Measurements from ENCODE around the gene HAUS8. TPM values are rescaled to one million over a fixed set of nuclear protein-coding genes. Genes with fewer than 3 reads are reported as not detected.

The HAUS8 gene
- polyA plus RNA-seq, 3 donors = 11.9 to 13.9 (median 12.5) TPM

DNA sequence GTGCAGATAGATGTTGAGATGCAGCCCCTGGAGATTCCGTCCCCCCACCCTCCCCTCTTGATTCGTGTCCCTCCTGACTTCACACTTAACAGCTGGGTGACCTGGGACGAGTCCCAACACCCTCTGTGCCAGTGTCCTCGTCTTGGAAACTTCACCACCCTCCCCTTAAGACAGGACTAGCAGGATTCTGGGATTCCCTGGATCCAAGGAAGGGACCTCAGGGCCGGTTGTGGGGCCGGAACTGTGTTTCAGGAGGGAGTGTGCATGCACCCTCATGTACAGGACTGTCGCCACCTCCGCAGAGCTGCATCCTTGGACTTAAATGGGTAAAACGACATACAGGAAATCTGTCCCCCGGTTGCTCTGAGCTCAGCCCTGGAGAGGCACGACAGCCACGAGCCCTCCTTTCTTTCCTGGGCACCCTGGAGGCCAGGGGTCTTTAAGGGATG lies 1.3 kb upstream of the HAUS8 start:
- DNase-seq (ENCODE audit: low read depth in 3 of 3, low spot score in 2 of 3) = no peak

GRCh38 chr19:17075864-17076542 lies 751 bp upstream of the HAUS8 start:
- DNase-seq (ENCODE audit: low read depth in 3 of 3, low spot score in 2 of 3) = no peak

DNA sequence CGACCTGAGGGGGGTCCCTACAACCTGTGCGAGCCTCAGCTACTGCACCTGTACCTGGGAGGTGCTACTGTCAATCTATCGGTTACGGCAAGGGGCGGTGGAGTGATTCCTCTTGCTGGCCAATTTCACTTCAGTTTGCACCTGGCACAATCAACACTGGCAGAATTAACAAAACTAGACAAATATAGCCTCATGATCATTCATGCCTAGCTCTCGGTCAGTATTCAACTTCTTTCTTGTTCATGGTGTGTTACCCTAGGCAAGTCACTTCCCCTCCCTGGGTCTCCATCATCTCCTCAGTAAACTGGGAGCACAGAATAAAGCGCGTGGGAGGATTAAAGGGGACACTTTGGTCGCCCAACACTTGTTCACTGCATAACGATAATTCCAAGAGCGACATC lies 618 bp downstream of the HAUS8 start:
- DNase-seq (ENCODE audit: low read depth in 3 of 3, low spot score in 2 of 3) = no peak

DNA sequence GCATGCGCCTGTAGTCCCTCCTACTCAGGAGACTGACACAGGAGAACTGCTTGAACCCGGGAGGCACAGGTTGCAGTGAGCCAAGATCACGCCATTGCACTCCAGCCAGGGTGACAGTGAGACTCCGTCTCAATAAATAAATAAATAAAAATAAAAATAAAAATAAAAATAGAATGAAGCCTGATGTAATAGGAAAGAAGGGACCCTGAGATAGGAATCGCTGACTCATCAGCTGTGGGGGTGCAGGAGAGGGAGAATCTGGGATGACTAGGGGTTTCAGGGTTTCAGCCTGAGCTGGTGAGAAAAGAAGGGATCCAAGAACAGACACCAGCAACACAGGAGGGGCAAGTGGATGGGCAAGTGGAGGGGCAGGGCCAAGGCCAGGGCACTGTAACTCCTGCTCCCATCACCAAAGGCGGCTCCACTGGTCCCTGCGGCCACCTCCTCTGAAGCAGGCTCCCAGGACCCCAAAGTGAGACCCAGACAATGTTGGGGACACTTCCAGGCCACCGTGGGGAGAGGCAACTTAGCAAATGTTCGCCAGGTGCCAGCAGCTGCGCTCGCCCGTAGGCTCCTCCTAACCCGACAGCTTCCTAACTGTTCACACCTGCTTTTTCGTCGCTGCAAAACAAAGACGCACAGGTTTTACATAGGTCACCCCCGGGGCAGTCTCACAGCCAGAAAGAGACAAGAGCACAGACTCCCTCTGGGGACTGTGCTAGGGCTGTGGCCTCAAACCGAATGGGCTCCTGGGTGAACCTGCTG lies 1.2 kb downstream of the HAUS8 start:
- DNase-seq (ENCODE audit: low read depth in 3 of 3, low spot score in 2 of 3) = no peak

- DNase-seq (ENCODE audit: low read depth in 3 of 3, low spot score in 2 of 3) = no peak
Observed at GRCh38 chr19:17070912-17071311, 4.3 kb downstream of the HAUS8 start.

- DNase-seq (ENCODE audit: low read depth in 3 of 3, low spot score in 2 of 3) = no peak
Observed at GRCh38 chr19:17070421-17070820, 4.8 kb downstream of the HAUS8 start.

GRCh38 chr19:17069193-17069592 lies 6.1 kb downstream of the HAUS8 start:
- no peak for DNase-seq (ENCODE audit: low read depth in 3 of 3, low spot score in 2 of 3)

- no peak for DNase-seq (ENCODE audit: low read depth in 3 of 3, low spot score in 2 of 3)
Observed at GRCh38 chr19:17063428-17063827, 11.8 kb downstream of the HAUS8 start.

DNA sequence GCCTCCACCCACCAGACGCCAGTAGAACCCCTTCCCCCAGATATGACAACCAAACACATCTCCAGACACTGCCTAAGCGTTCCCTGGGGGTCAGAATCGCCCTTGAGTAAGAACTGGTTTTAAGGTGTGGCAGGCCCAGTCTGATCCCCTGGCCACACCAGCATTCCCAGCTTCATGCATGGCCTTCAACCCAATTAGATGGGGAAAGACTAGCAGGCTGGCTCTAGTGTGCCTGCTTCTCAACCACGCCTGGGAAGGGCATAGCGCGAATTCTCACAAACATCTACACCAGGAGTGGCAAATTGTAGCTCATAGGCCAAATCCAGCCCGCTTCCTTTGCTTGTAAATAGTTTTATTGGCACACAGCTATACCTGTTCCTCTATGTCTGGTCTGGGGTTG lies 13.6 kb downstream of the HAUS8 start:
- no peak for DNase-seq (ENCODE audit: low read depth in 3 of 3, low spot score in 2 of 3)

DNA sequence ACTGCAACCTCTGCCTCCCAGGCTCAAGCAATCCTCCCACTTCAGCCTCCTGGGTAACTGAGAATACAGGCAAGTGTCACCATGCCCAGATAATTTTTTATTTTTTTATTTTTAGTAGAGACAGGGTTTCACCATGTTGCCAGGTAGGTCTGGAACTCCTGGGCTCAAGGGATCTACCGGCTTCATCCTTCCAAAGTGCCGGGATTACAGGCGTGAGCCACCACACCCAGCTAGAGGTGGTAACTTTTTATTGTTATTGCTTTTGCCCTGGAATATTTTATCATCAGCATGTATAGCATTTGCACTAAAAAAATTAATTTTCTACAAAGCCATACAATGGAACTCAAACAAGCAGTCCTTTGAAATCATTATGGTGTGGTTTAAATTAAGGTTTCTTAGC lies 14.0 kb downstream of the HAUS8 start:
- no peak for DNase-seq (ENCODE audit: low read depth in 3 of 3, low spot score in 2 of 3)

DNA sequence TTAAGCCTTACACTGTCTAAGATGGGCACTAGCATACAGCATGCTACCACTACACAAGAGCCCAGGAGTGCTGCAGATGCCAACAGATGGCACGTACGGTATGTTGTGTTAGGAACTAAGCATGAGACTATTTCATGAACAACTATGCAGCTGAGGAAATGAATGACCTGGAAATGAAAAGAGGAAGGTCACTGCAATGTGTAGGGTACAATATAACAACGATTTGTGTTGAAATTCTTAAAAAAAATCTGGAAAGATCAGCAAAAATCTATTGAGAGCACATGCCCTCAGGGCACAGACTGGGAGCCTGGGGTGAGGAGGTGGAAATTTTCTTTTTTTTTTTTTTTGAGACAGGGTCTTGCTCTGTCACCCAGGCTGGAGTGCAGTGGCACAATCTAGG lies 14.4 kb downstream of the HAUS8 start:
- no peak for DNase-seq (ENCODE audit: low read depth in 3 of 3, low spot score in 2 of 3)

- DNase-seq (ENCODE audit: low read depth in 3 of 3, low spot score in 2 of 3) = no peak
Observed at GRCh38 chr19:17058236-17058635, 17.0 kb downstream of the HAUS8 start.

GRCh38 chr19:17055636-17056035 lies 19.6 kb downstream of the HAUS8 start:
- no peak for DNase-seq (ENCODE audit: low read depth in 3 of 3, low spot score in 2 of 3)

DNA sequence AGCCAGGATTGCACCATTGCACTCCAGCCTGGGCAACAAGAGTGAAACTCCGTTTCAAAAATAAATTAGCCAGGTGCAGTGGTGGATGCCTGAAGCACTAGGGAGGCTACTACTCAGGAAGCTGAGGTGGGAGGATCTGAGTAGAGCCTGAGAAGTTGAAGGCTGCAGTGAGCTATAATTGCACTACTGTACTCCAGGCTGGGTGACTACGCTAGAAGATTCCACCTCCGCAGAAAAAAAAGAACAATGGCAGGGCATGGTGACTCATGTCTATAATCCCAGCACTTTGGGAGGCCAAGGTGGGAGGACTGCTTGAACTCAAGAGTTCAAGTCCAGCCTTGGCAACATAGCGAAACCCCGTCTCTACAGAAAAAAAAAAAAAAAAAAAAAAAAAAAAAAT lies 20.5 kb downstream of the HAUS8 start:
- DNase-seq (ENCODE audit: low read depth in 3 of 3, low spot score in 2 of 3) = no peak

DNA sequence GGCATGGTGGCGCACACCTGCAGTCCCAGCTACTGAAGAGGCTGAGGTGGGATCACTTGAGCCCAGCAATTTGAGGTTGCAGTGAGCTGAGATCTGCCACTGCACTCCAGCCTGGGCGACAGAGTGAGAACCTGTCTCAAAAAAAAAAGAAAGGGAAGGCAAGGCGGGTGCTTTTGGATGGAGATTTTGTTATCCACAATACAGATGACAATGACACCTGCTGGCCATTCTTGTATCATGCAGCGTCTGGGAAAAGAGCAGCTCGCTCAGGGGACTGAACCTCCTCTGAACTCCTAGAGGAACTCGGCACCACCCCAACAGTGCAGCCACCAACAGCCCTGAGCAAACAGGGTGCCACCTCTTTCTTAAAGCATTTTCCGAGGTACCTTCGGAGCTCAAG lies 22.8 kb downstream of the HAUS8 start:
- DNase-seq (ENCODE audit: low read depth in 3 of 3, low spot score in 2 of 3) = no peak

DNA sequence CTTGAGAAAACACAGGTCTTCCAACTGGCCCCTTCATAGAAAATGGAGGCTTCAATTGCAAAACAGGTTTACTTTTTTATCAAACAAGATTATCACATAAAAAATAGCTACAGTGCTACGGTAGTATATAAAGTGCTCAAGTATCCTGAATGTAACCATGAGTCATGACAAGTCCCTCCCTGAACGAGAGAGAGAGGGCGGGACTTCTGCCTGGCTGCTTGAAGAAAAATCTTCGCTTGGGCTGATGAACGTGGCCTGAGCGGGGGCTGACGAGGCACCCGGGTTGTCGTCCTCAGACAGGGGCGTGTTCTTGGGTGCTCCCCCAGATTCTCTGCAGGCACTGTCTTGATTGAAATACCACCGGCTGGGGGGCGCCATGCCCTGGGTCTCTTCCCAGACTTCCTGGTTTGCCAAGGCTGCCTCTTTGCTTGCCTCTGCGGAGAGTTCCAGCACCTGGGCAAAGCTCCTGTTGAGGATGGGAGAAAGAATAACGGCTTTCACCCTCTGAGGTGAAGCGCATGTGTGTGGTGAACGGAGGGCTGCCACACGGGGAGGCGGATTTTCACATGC lies 25.5 kb downstream of the HAUS8 start:
- DNase-seq (ENCODE audit: low read depth in 3 of 3, low spot score in 2 of 3) = no peak

DNA sequence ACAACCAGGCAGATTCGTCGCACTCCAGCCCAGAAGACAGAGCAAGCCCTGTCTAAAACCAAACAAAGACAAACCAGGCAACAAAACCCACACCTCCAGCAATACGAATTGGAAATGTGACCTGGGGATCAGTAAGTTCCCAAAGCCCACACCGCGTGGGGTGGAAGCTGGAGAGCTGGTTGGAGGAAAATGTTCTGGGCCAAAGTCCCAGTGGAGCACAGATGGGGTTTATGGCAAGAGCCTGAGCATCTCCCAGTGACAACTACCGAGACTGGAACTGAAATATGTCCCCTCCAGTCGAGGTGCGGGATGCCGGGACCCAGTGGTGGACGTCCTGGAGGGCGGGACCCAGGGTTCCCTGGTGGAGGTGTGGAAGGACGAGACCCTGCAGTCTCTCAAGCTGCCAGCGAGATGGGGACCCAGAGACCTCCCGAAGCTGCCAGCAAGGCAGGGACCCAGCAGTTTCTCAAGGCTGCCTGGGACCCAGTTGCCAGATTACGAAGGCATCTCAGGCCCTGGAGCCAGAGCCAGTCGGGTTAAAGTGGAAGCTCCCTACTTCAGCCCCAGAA lies 26.3 kb downstream of the HAUS8 start:
- no peak for DNase-seq (ENCODE audit: low read depth in 3 of 3, low spot score in 2 of 3)

DNA sequence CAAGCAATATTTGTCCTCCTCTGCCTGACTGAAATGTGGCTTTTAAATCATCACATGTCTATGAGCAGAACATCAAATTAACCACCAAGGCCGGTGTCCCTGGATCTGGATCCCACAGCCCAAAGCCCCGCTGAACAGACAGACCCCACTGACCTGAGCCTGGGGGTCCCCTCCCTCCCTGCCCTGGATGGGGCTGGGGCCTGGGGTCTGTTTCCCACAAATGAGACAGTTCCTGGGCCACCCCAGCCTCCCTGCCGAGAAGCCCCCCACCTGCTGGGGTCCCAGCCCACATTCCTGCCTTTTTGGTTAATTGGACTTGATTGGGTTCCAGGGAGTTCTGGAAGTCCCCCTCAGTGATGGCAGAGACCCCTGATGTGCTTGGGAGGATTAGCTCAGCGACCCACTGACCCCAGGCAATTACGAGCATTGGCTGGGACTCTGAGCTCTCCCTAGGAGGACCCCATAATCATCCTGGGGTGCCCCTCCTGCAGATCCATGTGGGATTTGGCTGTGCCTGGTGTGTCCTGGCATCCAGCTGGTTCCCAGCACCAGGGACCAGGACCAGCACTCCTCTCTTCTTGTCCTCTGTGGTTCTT lies 29.2 kb downstream of the HAUS8 start:
- DNase-seq (ENCODE audit: low read depth in 3 of 3, low spot score in 2 of 3) = no peak

DNA sequence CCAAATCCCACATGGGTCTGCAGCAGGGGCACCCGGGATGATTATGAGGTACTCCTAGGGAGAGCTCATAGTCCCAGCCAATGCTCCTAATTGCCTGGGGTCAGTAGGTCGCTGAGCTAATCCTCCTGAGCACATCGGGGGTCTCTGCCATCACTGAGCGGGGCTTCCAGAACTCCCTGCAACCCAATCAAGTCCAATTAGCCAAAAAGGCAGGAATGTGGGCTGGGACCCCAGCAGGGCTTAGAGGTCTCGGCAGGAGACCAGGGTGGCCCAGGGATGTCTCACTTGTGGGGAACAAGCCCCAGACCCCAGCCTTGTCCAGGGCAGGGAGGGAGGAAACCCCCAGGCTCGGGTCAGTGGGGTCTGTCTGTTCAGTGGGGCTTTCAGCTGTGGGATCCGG lies 31.5 kb downstream of the HAUS8 start:
- no peak for DNase-seq (ENCODE audit: low read depth in 3 of 3, low spot score in 2 of 3)

GRCh38 chr19:17041976-17042375 lies 33.3 kb downstream of the HAUS8 start:
- DNase-seq (ENCODE audit: low read depth in 3 of 3, low spot score in 2 of 3) = no peak

- no peak for DNase-seq (ENCODE audit: low read depth in 3 of 3, low spot score in 2 of 3)
Observed at GRCh38 chr19:17037966-17038500, 37.2 kb downstream of the HAUS8 start.
